Measurements from ENCODE around the gene LRCH1. TPM values are rescaled to one million over a fixed set of nuclear protein-coding genes. Genes with fewer than 3 reads are reported as not detected.

Gene LRCH1
- polyA plus RNA-seq, 3 donors: 2.1 to 10.8 (median 6.5) TPM

DNA sequence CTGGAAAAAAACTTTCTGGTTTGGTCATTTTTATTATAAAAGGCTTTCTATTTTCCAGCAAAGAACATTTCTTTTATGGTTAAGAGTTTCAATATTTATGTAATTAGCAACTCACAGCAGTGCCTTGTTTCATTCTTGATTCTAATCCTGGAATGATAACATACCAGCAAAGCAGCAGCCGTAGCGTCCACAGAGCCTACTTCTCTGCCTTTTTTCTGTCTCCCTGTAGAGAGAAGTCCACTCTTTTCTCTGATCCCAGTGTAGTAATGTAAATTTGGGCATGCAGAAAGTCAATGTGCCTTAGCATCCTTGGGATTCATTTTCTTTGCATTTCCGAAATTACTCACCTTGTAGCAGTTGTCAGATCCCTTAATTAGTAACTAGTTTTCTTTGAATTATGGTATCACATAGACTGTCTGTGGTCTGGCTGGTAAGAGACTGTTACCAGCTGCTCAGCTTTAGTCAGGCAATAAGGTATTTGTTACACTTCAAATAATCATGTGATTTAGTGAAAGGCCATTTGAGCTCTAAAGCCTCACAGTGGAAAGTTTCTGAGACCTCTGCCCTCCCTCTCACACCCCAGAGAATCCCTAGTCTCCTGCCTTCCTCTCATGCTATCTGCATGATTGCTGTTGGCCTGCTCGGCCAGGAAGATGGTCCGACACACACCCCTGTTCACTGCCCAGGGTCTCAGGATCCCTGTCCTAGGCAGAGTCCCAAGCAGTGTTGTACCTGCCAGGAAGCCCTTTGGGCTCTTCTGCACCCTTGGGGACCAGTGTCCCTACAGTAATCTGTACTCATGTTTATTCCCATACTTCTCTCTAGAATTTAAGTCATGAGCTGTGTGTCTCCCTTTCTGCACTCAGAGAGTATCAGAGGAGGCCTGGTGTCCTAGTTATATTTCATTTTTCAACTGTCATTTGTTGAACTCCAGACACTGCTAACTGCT is 86.3 kb downstream of the LRCH1 start:
- WGBS, 3 donors: 71 to 85% (median 76%) methylated on average over 5 of the region's 5 CpGs
- H3K27ac ChIP-seq (ENCODE audit: low read depth, low read length): no peak overlapping the region

- WGBS, 3 donors: 62 to 86% (median 65%) methylated on average over 4 of the region's 4 CpGs
- no peak overlapping the region for H3K27ac ChIP-seq (ENCODE audit: low read depth, low read length)
These were observed 87.9 kb downstream of the LRCH1 start for GRCh38 chr13:46640843-46641242.

- WGBS, 3 donors: 35 to 80% (median 46%) methylated on average over 13 of the region's 13 CpGs
- H3K27ac ChIP-seq (ENCODE audit: low read depth, low read length): no peak overlapping the region
These were observed 88.5 kb downstream of the LRCH1 start for GRCh38 chr13:46641274-46642081.

- 63 to 93% (median 90%) methylated on average over 4 of the region's 4 CpGs for WGBS, 3 donors
- H3K27ac ChIP-seq (ENCODE audit: low read depth, low read length): no peak overlapping the region
These were observed 89.3 kb downstream of the LRCH1 start for GRCh38 chr13:46642254-46642653.

GRCh38 chr13:46643165-46643777 is 90.3 kb downstream of the LRCH1 start:
- no peak overlapping the region for H3K27ac ChIP-seq (ENCODE audit: low read depth, low read length)
- WGBS, 3 donors: 71 to 91% (median 73%) methylated on average over 5 of the region's 5 CpGs

DNA sequence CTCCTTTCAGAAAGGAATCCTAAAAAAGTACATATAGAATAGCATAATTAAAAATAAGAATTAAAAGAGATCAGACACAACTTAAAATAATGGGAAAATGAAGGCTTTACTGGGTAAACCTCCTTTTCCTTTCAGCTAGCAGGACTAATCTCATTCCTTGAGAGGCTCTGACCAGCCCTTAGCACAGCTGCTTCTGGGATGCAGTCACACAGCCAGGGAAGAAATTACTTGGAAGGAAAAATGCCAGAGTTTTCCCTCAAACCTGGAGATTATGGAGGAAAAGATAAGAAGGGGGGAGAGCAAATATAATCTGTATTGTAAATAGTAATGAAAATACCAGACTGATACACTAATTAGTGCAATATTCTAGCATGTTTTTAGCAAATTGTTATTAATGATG is 91.8 kb downstream of the LRCH1 start:
- H3K27ac ChIP-seq (ENCODE audit: low read depth, low read length): no peak overlapping the region

- WGBS, 3 donors: 71 to 75% (median 71%) methylated on average over 7 of the region's 7 CpGs
- H3K27ac ChIP-seq (ENCODE audit: low read depth, low read length): no peak overlapping the region
These were observed 94.6 kb downstream of the LRCH1 start for GRCh38 chr13:46647512-46648065.

- WGBS, 3 donors: 65 to 70% (median 67%) methylated on average over 4 of the region's 4 CpGs
- H3K27ac ChIP-seq (ENCODE audit: low read depth, low read length): no peak overlapping the region
These were observed 95.2 kb downstream of the LRCH1 start for GRCh38 chr13:46648166-46648607.

- WGBS, 3 donors: 63 to 82% (median 77%) methylated on average over 1 of the region's 1 CpG
- no peak overlapping the region for H3K27ac ChIP-seq (ENCODE audit: low read depth, low read length)
These were observed 96.8 kb downstream of the LRCH1 start for GRCh38 chr13:46649816-46650215.

GRCh38 chr13:46654951-46655350 is 102.0 kb downstream of the LRCH1 start:
- no peak overlapping the region for H3K27ac ChIP-seq (ENCODE audit: low read depth, low read length)
- WGBS, 3 donors: 68 to 74% (median 71%) methylated on average over 1 of the region's 1 CpG

DNA sequence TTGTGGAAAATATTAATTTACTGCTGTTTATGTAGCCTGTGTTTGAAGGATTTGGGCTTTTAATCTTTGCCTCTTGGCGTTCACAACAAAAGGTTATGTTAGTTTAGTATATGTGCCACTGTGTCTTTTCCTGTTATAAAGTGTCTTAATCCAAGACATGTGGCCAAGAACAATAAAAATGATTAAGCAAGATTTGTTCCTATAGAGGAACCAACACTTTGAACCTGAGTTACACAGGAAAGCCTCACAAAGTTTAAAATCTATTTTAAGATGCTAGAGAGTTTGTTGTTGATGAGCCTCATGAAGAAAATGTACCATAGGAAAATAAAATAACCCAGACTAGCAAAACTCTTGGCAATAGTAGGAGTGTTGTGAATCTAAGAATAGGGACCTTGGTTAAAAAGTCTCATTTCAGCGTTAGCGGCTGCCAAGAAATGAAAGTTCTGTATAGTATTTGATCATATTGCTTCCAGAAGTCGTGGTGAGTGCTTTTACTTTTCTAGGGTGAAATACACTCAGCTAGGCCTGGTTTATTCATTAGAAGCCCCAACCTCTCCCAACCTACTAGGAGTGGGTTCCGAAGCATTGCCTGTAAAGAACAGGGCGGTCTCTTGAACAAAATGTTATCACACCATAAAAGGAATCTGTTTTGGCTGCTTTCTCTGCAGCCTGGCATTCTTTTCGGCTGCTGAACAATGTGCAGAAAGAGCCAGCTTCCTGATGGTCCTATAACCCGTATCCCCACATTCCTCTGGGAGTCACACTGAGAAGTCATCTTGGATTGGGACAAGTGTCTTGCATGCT is 102.6 kb downstream of the LRCH1 start:
- no peak overlapping the region for H3K27ac ChIP-seq (ENCODE audit: low read depth, low read length)
- 25 to 42% (median 26%) methylated on average over 8 of the region's 8 CpGs for WGBS, 3 donors

- H3K27ac ChIP-seq (ENCODE audit: low read depth, low read length): no peak overlapping the region
These were observed 103.8 kb downstream of the LRCH1 start for GRCh38 chr13:46656786-46657185.

DNA sequence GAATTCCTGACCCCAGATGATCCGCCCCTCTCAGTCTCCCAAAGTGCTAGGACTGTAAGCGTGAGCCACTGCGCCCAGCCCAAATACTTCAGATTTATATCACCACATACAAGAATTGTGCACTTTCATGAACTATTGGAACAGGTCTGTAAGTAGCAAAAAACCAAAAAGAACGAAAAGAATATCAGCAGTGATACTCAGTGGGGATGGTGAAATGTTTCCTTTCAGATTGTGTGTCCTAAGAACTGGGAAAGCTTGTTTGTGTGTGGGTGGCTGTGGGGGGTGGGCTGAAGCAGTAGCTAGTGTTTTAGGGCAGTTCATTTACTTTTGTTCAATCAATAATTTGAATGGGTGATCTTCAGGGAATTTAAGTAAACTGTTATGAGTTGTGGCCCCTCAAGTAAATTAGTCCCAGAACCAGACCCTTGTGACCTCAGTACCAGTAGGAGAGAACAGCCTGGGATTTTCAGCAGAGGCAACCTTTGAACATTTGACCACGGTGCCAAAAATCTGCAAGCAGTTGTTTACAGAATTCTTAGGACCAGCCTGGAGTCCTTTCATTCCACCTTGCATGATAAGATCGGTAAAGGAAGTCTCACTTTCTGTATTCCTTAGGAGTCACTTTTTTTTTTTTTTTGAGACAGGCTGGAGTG is 106.6 kb downstream of the LRCH1 start:
- 56 to 84% (median 80%) methylated on average over 6 of the region's 6 CpGs for WGBS, 3 donors
- no peak overlapping the region for H3K27ac ChIP-seq (ENCODE audit: low read depth, low read length)

GRCh38 chr13:46660416-46660815 is 107.4 kb downstream of the LRCH1 start:
- 57 to 78% (median 66%) methylated on average over 3 of the region's 3 CpGs for WGBS, 3 donors
- no peak overlapping the region for H3K27ac ChIP-seq (ENCODE audit: low read depth, low read length)

DNA sequence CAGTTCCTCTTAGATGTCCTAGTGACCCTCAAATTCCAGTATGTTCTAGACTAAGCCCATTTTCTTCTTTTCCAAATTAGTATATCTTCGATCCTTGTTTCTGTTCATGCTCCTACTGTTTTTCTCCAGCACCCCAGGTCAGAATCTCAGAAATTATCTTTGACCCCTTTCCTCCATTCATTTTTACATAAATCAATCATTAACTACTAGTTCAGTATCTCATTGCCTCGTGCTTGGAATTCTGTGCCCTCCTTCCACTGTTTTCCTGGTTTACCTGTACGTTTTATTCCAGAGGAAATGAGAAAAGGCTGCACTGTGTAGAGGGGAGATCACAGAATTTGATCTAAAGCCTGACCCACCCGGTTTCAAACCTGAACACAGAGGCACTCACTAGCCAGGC is 107.9 kb downstream of the LRCH1 start:
- no peak overlapping the region for H3K27ac ChIP-seq (ENCODE audit: low read depth, low read length)
- WGBS, 3 donors: 54 to 87% (median 82%) methylated on average over 4 of the region's 4 CpGs

DNA sequence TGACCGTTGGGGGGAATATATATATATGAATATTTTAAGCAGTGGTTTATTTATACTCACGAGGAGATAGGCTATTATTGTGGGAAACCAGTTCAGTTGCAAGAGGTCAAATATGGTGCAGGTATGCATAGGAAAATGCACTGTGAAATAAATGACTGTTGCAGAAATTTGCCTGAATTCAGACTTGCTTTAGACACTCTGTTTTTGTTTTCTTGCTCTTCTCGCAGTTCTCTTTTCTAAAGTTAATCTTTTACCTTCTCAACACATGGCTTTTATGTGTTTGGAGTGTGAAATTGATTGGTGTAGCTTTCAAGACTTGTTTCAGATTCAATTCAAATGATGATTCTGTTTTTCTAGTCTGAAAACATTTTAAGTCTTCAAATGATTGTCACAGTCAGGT is 109.7 kb downstream of the LRCH1 start:
- 60 to 88% (median 80%) methylated on average over 3 of the region's 3 CpGs for WGBS, 3 donors
- no peak overlapping the region for H3K27ac ChIP-seq (ENCODE audit: low read depth, low read length)

DNA sequence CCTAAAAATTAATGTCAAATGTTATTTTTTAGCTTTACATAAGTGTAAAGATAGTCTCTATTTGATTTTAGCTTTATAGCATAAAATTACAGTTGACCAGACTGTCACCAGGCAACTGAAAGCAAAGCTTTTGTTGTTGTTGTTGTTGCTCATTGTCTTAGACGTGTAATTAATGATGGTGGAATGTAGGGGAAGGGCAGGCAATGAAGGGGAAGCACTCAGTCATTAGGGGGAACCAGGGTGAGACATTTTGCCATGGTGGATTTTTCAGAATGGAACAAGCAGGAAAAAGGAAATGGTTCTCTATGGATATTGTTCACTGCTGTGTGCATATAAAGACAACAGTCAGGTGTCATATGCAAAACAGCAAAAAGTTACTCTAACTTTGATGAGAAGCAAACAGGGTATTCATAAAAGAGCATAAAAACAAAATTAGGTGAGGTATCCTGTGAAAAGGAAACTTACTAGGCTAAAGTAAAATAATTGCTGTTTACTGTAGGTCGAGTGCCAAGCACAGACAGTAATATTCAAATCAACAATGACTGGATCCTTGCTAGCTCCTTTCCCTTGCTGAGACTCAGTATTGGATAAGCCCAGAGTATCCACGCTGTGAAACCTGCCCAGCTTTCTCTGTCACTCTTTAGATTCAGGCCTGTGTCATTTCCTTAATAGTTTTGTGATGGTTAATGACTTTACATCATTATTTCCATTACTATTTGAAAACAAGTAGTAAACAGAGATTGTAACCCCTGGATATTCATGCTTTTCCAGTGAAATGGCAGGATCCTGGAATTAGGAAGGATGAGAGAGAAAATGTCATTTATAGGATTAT is 110.5 kb downstream of the LRCH1 start:
- no peak overlapping the region for H3K27ac ChIP-seq (ENCODE audit: low read depth, low read length)
- 50 to 69% (median 61%) methylated on average over 3 of the region's 3 CpGs for WGBS, 3 donors

Data from adipose tissue (tissue), 3 donors.